ENCODE results near the gene CD19. TPM values are rescaled to one million over a fixed set of nuclear protein-coding genes. Genes with fewer than 3 reads are reported as not detected.
"Not testable (repeated sequence)": the region's sequence is repeated elsewhere in the genome, so short reads cannot be mapped to it uniquely, and the experiment has no call there.

Gene CD19
- total RNA-seq, 1 donor from 2014 or later, result not detected

DNA sequence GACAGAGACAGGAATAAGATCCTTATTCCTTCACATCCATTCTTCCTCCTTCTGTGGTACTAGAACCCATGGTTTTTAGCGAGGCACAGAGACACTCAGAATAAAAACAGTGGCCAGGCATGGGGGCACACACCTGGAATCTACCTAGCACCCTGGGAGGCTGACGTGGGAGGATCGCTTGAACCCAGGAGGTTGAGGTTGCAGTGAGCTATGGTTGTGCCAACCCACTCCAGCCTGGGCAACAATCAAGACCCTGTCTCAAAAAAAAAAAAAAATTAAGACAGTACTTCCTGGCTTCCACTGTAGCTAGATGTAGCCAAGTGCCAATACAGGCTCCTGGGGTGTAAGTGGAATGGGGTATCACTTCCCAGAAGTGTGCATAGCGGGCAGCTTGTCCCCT, 35.4 kb downstream of the CD19 start:
- H3K4me3 ChIP-seq, result no peak overlapping the region
- peaks cover 32% of the 10 kb centered on the region for H3K36me3 ChIP-seq
- no peaks in the 10 kb centered on the region for H3K4me1 ChIP-seq
- H3K27ac ChIP-seq (replicated peaks), result no peak overlapping the region
- H3K27me3 ChIP-seq (ENCODE audit: low read depth), result no peaks in the 10 kb centered on the region
- TF ChIP-seq CTCF (IDR thresholded peaks at IDR 0.05; ENCODE audit: borderline replicate concordance), result no peak
- intact Hi-C loops (cut with micrococcal nuclease), result no loop called here
- DNase-seq, result no peak
- no peaks in the 10 kb centered on the region for H3K9me3 ChIP-seq (replicated peaks)

- Histone ChIP-seq H3K36me3 (peaks cover 10% of the 10 kb centered on the region), H3K4me1 (peaks cover 11% of the 10 kb centered on the region)
- intact Hi-C loops (cut with micrococcal nuclease); DNase-seq; H3K9me3 ChIP-seq (replicated peaks); H3K4me3 ChIP-seq; H3K27ac ChIP-seq (replicated peaks); H3K27me3 ChIP-seq (ENCODE audit: low read depth): not testable (repeated sequence)
Observed at GRCh38 chr16:28969696-28970095, 37.9 kb downstream of the CD19 start.

DNA sequence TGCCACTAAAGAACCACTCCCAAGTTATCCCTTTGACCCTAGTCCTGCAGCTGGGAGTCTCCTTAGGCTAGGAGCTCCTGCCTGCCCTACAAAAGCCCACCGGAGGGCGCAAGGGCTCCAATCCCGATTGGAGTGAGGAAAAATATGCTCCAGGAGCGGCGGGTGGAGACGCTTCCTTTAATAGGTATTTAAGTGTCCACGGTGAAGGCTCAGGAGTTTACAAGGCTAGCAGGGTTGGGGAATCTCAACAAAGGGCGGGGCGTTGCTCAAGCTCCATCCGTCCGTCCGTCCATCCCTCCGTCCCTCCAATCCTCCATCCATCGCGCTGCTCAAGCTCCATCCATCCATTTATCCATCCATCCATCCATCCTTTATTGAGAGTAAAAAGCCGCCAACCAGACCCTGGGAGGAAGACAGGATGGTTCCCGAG, 42.3 kb downstream of the CD19 start:
- H3K27me3 ChIP-seq (ENCODE audit: low read depth), result no peaks in the 10 kb centered on the region
- H3K27ac ChIP-seq (replicated peaks), result peak overlapping the region; percentile 89
- H3K36me3 ChIP-seq, result peaks cover 24% of the 10 kb centered on the region
- H3K4me1 ChIP-seq, result peaks cover 28% of the 10 kb centered on the region
- H3K4me3 ChIP-seq, result peak overlapping the region; percentile 96
- intact Hi-C loops (cut with micrococcal nuclease), result no loop called here
- DNase-seq, result peak; percentile 40
- H3K9me3 ChIP-seq (replicated peaks), result no peaks in the 10 kb centered on the region
- peak; percentile 67 for TF ChIP-seq CTCF (IDR thresholded peaks at IDR 0.05; ENCODE audit: borderline replicate concordance)

- Histone ChIP-seq H3K27me3 (ENCODE audit: low read depth) (no peaks in the 10 kb centered on the region), H3K4me3 (peak within 1 kb of the TSS; percentile 96), H3K36me3 (peaks cover 30% of the 10 kb centered on the region), H3K4me1 (peaks cover 28% of the 10 kb centered on the region), H3K27ac (replicated peaks) (peak within 1 kb of the TSS; percentile 89), H3K9me3 (replicated peaks) (no peaks in the 10 kb centered on the region)
- TF ChIP-seq CTCF (IDR thresholded peaks at IDR 0.05; ENCODE audit: borderline replicate concordance), result no peak
- peak; percentile 98 for DNase-seq
- intact Hi-C loops (cut with micrococcal nuclease), result no loop called here
Observed at GRCh38 chr16:28974437-28975157, 42.8 kb downstream of the CD19 start, which contains the start of gene SPNS1. TSS of gene SPNS1 (plus strand) at chr16:28974778. CDS start at chr16:28975152, 374 bp downstream.

DNA sequence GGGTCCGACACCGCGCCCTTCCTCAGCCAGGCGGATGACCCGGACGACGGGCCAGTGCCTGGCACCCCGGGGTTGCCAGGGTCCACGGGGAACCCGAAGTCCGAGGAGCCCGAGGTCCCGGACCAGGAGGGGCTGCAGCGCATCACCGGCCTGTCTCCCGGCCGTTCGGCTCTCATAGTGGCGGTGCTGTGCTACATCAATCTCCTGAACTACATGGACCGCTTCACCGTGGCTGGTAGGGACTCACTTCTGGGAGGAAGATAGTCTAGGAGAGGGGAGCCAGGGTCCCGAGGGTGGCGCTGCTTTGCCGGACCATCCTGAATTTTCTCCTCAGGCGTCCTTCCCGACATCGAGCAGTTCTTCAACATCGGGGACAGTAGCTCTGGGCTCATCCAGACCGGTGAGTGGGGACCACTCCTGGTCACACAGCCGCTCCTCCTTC, 43.4 kb downstream of the CD19 start:
- H3K27ac ChIP-seq (replicated peaks), result peak overlapping the region; percentile 89
- H3K27me3 ChIP-seq (ENCODE audit: low read depth), result no peaks in the 10 kb centered on the region
- H3K9me3 ChIP-seq (replicated peaks), result no peaks in the 10 kb centered on the region
- intact Hi-C loops (cut with micrococcal nuclease), result no loop called here
- peak overlapping the region; percentile 96 for H3K4me3 ChIP-seq
- no peak for DNase-seq
- TF ChIP-seq CTCF (IDR thresholded peaks at IDR 0.05; ENCODE audit: borderline replicate concordance), result no peak
- H3K36me3 ChIP-seq, result peaks cover 36% of the 10 kb centered on the region
- H3K4me1 ChIP-seq, result peaks cover 28% of the 10 kb centered on the region
